Mesenchymal stem cell (in vitro differentiated cells and primary cell): ENCODE measurements around the gene CTAGE1.
A peak's percentile ranks its signal among the peaks of the same experiment; 100 is the strongest.

Source experiments
- DNase-seq: peaks from one replicate; pipeline ENCODE4 v3.0.0-alpha.2; 2013
- H2AFZ ChIP-seq: one replicate; pipeline ENCODE4 v1.6.1; 2013; ENCODE audit warnings: low read depth, mild to moderate bottlenecking, control low read depth, inconsistent platforms, low read length, moderate library complexity
- H2AK5ac ChIP-seq: 2 replicates; pipeline ENCODE4 v1.6.1; 2013; ENCODE audit warnings: low read length, moderate library complexity, mild to moderate bottlenecking, inconsistent platforms; ENCODE audit not compliant: severe bottlenecking
- H2BK120ac ChIP-seq: one replicate; pipeline ENCODE4 v1.6.1; 2013; ENCODE audit warnings: low read depth, mild to moderate bottlenecking, inconsistent platforms, low read length, moderate library complexity
- H2BK12ac ChIP-seq, 2 experiments: one replicate each; pipeline ENCODE4 v1.6.1; 2013; ENCODE audit warnings: inconsistent platforms in 2 of 2, low read length in 2 of 2, mild to moderate bottlenecking in 2 of 2, moderate library complexity in 2 of 2, control low read depth in 1 of 2
- H2BK15ac ChIP-seq: one replicate; pipeline ENCODE4 v1.6.1; 2013; ENCODE audit warnings: mild to moderate bottlenecking, low read depth, inconsistent platforms; ENCODE audit not compliant: poor library complexity, severe bottlenecking
- H2BK5ac ChIP-seq: 2 replicates; pipeline ENCODE4 v1.6.1; 2013; ENCODE audit warnings: low read depth, mild to moderate bottlenecking, low read length, control low read depth, inconsistent platforms; ENCODE audit not compliant: poor library complexity, severe bottlenecking
- H3K14ac ChIP-seq, 2 experiments: one replicate each; pipeline ENCODE4 v1.6.1; 2013; ENCODE audit warnings: inconsistent platforms in 2 of 2, low read length in 2 of 2, control low read depth in 1 of 2, mild to moderate bottlenecking in 1 of 2, moderate library complexity in 1 of 2
- H3K18ac ChIP-seq, 2 experiments: one replicate each; pipeline ENCODE4 v1.6.1; 2013; ENCODE audit warnings: inconsistent platforms in 2 of 2, low read length in 2 of 2, control low read depth in 1 of 2, low read depth in 1 of 2, mild to moderate bottlenecking in 1 of 2
- H3K23ac ChIP-seq, 2 experiments: one replicate each; pipeline ENCODE4 v1.6.1; 2013; ENCODE audit warnings: inconsistent platforms in 2 of 2, low read length in 2 of 2, mild to moderate bottlenecking in 2 of 2, moderate library complexity in 2 of 2, control low read depth in 1 of 2
- H3K27ac ChIP-seq: 2 replicates; pipeline ENCODE4 v1.5.1; 2013; ENCODE audit warnings: mild to moderate bottlenecking, moderate library complexity, low read length, control low read depth, inconsistent platforms; ENCODE audit not compliant: poor library complexity, severe bottlenecking
- H3K27me3 ChIP-seq, 2 experiments: 2 replicates each; pipeline versions ENCODE4 v1.6.1 to v1.7.0; 2013; ENCODE audit warnings: low read length in 2 of 2, mild to moderate bottlenecking in 2 of 2, moderate library complexity in 2 of 2, control low read depth in 1 of 2, inconsistent platforms in 1 of 2; ENCODE audit not compliant: control insufficient read depth in 1 of 2, insufficient read depth in 1 of 2
- H3K36me3 ChIP-seq, 2 experiments: 2 replicates each; pipeline versions ENCODE4 v1.6.1 to v1.7.0; 2013; ENCODE audit warnings: low read length in 2 of 2, control low read depth in 1 of 2, inconsistent platforms in 1 of 2, low read depth in 1 of 2, mild to moderate bottlenecking in 1 of 2; ENCODE audit not compliant: insufficient read depth in 2 of 2, control insufficient read depth in 1 of 2
- H3K4ac ChIP-seq, 2 experiments: one replicate each; pipeline ENCODE4 v1.6.1; 2013; ENCODE audit warnings: inconsistent platforms in 2 of 2, low read length in 2 of 2, mild to moderate bottlenecking in 2 of 2, moderate library complexity in 2 of 2, control low read depth in 1 of 2, low read depth in 1 of 2
- H3K4me1 ChIP-seq: 2 replicates; pipeline ENCODE4 v1.6.1; 2013; ENCODE audit warnings: low read depth, low read length, control low read depth; ENCODE audit not compliant: control insufficient read depth, insufficient read depth
- H3K4me2 ChIP-seq: 2 replicates; pipeline ENCODE4 v1.6.1; 2013; ENCODE audit warnings: low read length, mild to moderate bottlenecking, inconsistent platforms; ENCODE audit not compliant: poor library complexity, severe bottlenecking
- H3K4me3 ChIP-seq, 2 experiments: 2 replicates each; pipeline versions ENCODE4 v1.5.1 to v1.7.0; 2013; ENCODE audit warnings: low read length in 2 of 2, mild to moderate bottlenecking in 2 of 2, control low read depth in 1 of 2, low read depth in 1 of 2; ENCODE audit not compliant: insufficient read depth in 1 of 2
- H3K79me1 ChIP-seq: replicated peaks from 2 replicates; pipeline ENCODE4 v1.6.1; 2013; ENCODE audit warnings: mild to moderate bottlenecking, control low read depth, low read length, inconsistent platforms; ENCODE audit not compliant: poor library complexity, severe bottlenecking
- H3K9ac ChIP-seq: 2 replicates; pipeline ENCODE4 v1.7.0; 2013; ENCODE audit warnings: mild to moderate bottlenecking, low read length, moderate library complexity
- H3K9me3 ChIP-seq: 2 replicates; pipeline ENCODE4 v1.7.0; 2013; ENCODE audit warnings: mild to moderate bottlenecking, low read length; ENCODE audit not compliant: control insufficient read depth
- H4K8ac ChIP-seq: one replicate; pipeline ENCODE4 v1.6.1; 2013; ENCODE audit warnings: inconsistent platforms, mild to moderate bottlenecking, low read length, moderate library complexity
- H4K91ac ChIP-seq: one replicate; pipeline ENCODE4 v1.6.1; 2013; ENCODE audit warnings: mild to moderate bottlenecking, low read length, inconsistent platforms
- WGBS: methylation state at CpG from one replicate; pipeline ENCODE4 v1.1.7; 2013; ENCODE audit warnings: mixed read lengths; 5-methylcytosine and 5-hydroxymethylcytosine counted together

Gene CTAGE1

GRCh38 chr18:22427822-22428549, 10.3 kb upstream of the CTAGE1 start:
- Histone ChIP-seq H3K4me3 (no peak overlapping the region), H3K4me2 (no peak overlapping the region), H3K9me3 (no peaks in the 10 kb centered on the region), H3K36me3 (no peaks in the 10 kb centered on the region), H2AFZ (no peak overlapping the region), H2BK15ac (peak overlapping the region; percentile 15), H3K27ac (no peak overlapping the region), H2BK12ac (no peak overlapping the region), H3K79me1 (no peaks in the 10 kb centered on the region), H3K9ac (no peak overlapping the region), H2BK5ac (no peak overlapping the region), H3K14ac (no peak overlapping the region), H4K8ac (no peak overlapping the region), H2BK120ac (no peak overlapping the region), H3K4me1 (peaks cover 3% of the 10 kb centered on the region), H2AK5ac (no peak overlapping the region), H3K27me3 (no peaks in the 10 kb centered on the region), H3K23ac (no peak overlapping the region), H3K4ac (no peak overlapping the region), H4K91ac (no peak overlapping the region), H3K18ac (no peak overlapping the region)
- WGBS = 93% methylated on average over 7 of the region's 7 CpGs
- DNase-seq = no peak

DNA sequence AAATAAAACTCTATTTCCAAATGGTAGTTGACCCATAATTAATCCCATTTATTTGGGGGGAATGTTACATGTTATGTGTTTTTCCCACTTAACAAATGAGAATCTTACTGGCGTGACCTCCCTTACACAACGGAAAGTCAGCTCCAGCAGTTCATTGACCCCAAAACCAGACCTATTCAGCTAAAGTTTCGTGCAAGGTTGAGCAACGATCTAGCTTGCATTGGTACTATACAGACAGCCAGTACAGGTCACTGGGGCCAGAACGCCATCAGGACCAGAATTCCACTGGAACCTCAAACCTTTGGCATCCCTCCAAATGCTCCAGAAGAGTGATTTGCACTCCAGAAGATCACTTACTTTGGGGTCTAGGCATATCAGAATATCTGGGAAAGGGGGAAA, 6.8 kb upstream of the CTAGE1 start:
- Histone ChIP-seq H3K23ac (no peak overlapping the region), H3K18ac (no peak overlapping the region), H4K91ac (no peak overlapping the region), H2BK12ac (no peak overlapping the region), H3K36me3 (no peaks in the 10 kb centered on the region), H3K27ac (no peak overlapping the region), H2AFZ (no peak overlapping the region), H2BK15ac (no peak overlapping the region), H2BK120ac (no peak overlapping the region), H3K9ac (no peak overlapping the region), H3K4ac (peak overlapping the region in 1 of 2 experiments; percentile 5), H2AK5ac (no peak overlapping the region), H4K8ac (no peak overlapping the region), H3K79me1 (no peaks in the 10 kb centered on the region), H3K27me3 (no peaks in the 10 kb centered on the region), H3K4me2 (no peak overlapping the region), H3K9me3 (no peaks in the 10 kb centered on the region), H3K4me3 (no peak overlapping the region), H3K14ac (no peak overlapping the region), H2BK5ac (no peak overlapping the region), H3K4me1 (no peaks in the 10 kb centered on the region)
- 76% methylated on average over 5 of the region's 5 CpGs for WGBS
- DNase-seq = peak; percentile 44

DNA sequence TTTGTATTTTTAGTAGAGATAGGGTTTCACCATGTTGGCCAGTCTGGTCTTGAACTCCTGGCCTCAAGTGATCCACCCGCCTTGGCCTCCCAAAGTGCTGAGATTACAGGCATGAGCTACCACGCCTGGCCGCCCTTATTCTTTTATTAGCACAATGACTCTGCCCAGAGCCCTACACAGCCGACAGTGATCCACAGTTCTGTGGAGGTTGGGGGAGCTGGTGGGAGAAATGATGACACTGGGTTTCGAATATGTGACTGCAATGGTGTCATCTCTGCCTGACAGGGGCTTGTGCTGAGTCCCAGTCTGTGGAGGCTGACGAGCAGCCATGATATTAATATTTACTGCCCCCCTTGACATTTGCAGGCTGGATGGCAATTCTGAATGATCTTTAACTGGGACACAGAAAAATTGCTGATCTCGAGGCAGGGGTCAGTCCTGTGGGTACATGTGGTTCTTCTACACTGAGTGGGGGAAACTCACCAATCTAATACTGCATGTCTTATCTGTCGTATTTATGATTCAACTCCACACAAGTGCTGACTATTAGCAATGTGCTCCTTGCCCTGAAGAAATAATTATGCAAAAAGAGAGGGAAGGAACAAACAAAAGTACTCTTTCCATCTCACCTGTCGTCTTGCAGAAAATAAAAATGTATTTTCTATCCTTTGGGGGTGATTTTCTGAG, 6.3 kb upstream of the CTAGE1 start:
- Histone ChIP-seq H4K91ac (no peak overlapping the region), H2AFZ (no peak overlapping the region), H3K4me1 (no peaks in the 10 kb centered on the region), H3K9ac (no peak overlapping the region), H3K18ac (no peak overlapping the region), H3K36me3 (no peaks in the 10 kb centered on the region), H3K79me1 (no peaks in the 10 kb centered on the region), H3K9me3 (no peaks in the 10 kb centered on the region), H2BK15ac (no peak overlapping the region), H2AK5ac (no peak overlapping the region), H3K4ac (no peak overlapping the region), H3K27ac (no peak overlapping the region), H3K4me2 (no peak overlapping the region), H3K23ac (no peak overlapping the region), H2BK12ac (no peak overlapping the region), H3K4me3 (no peak overlapping the region), H2BK120ac (no peak overlapping the region), H4K8ac (peak overlapping the region; percentile 62), H3K14ac (no peak overlapping the region), H3K27me3 (no peaks in the 10 kb centered on the region), H2BK5ac (no peak overlapping the region)
- WGBS = 76% methylated on average over 5 of the region's 9 CpGs
- peak; percentile 18 for DNase-seq

DNA sequence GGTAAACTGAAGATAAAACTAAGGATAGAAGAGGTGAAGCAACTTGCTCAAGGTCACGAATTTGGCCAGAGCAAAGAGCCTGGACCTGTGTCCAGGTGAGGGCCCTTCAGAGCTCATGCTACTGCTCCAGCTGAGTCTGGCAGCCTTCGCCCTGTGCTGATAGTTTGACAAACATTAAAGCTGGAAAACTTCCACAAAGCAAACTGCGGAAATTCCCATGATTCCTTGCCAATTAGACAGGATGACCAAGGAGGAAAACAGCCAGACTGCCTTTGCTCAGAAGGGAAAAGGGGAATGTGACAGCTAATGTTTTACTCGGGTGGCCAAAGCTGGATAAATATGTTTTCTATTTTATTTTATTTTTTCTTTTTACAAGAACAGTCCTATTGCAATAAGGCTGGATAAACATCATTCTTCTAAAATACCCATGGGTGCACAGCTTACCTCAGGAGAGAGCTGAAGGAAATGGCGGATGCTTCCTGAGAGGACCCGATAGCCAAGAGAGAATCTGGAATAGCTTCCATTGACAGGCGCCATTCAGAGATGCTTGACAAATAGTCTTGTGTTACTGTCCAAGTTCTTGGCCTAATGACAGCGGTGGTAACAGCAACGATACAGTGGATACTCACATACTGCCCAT, 5.3 kb upstream of the CTAGE1 start:
- Histone ChIP-seq H2AK5ac (no peak overlapping the region), H3K4me2 (no peak overlapping the region)

More for the DNA sequence above, 5.3 kb upstream of the CTAGE1 start:
- H2BK12ac ChIP-seq = no peak overlapping the region
- no peak overlapping the region for H3K23ac ChIP-seq
- no peaks in the 10 kb centered on the region for H3K4me1 ChIP-seq
- no peak for DNase-seq
- no peak overlapping the region for H2AFZ ChIP-seq
- no peaks in the 10 kb centered on the region for H3K79me1 ChIP-seq
- no peak overlapping the region for H3K9ac ChIP-seq
- H2BK120ac ChIP-seq = no peak overlapping the region
- no peak overlapping the region for H4K8ac ChIP-seq
- no peak overlapping the region for H2BK15ac ChIP-seq
- H3K4me3 ChIP-seq = no peak overlapping the region
- H2BK5ac ChIP-seq = no peak overlapping the region
- H3K27me3 ChIP-seq = no peaks in the 10 kb centered on the region
- H3K36me3 ChIP-seq = no peaks in the 10 kb centered on the region
- no peak overlapping the region for H3K18ac ChIP-seq
- 91% methylated on average over 8 of the region's 9 CpGs for WGBS
- H3K9me3 ChIP-seq = no peaks in the 10 kb centered on the region
- no peak overlapping the region for H3K27ac ChIP-seq
- no peak overlapping the region for H3K14ac ChIP-seq
- no peak overlapping the region for H4K91ac ChIP-seq
- H3K4ac ChIP-seq = no peak overlapping the region
